Activated CD4-positive, CD25-positive, alpha-beta regulatory T cell treated with anti-CD3 and anti-CD28 coated beads, Interleukin-2, amount 50 U/mL, for 24 hours (primary cell): ENCODE data around the gene IL21R.
"Not testable (repeated sequence)": the region's sequence is repeated elsewhere in the genome, so short reads cannot be mapped to it uniquely, and the experiment has no call there.

ENCODE experiments used
- ATAC-seq, 2 donors: fragments of 150-1000 bp; cut with Tn5 transposase; one replicate each; pipeline ENCODE4 v1.10.0; 2021; ENCODE audit warnings: mild to moderate bottlenecking in 1 of 2, moderate library complexity in 1 of 2

Gene IL21R

GRCh38 chr16:27377666-27378485 is 24.1 kb upstream of the IL21R start:
- peak in 1 of 2 donors; percentile 16 for ATAC-seq

DNA sequence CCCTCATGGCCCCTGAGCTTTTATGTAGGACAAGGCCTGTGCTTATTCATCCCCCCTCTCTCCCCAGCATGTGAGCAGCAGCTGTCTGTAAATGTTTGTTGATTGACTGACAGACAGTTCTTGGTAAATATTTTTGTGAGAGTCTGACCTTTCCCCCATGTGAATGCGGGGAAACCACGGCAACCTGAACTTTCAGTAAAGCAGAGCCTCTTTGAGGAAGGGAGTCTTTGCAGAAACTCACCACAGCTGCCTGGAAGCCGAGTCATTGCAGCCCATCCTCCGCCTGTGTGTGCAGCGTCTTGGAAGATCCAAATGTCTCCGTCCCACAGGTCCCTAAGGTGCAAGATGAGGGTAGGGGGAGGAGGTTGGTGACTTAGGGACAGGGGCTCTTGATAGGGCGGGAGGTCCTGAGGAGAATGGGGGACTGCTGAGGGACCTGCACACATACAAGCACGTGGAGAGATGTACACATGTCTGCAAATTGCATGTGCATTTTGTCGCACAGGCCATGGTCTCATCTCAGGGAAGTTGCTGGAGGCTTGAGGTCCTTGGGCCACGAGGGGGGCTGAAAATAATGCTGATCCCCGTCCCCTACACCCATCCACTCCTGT is 23.0 kb upstream of the IL21R start:
- peak; percentile 14 to 27 for ATAC-seq

DNA sequence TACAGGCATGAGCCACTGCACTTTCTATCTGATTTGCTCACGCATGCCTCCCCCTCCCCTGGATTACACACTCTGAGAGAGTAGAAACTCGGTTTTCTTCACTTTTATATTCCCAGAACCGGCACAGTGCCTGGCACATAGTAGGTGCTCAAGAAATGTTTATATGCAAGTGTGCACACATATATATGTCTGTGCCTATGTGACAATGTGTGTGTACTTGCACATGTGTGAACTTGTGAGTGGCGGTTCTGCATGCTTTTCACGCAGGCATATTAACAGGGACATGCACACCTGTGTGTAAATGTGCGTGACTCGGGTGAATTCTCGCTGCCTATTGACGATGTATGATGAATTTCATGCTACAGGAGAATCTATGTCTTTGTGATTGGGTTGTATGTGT is 22.1 kb upstream of the IL21R start:
- no peak for ATAC-seq

GRCh38 chr16:27381236-27381635 is 20.7 kb upstream of the IL21R start:
- no peak for ATAC-seq

GRCh38 chr16:27381974-27382855 is 19.8 kb upstream of the IL21R start:
- ATAC-seq: no peak

- no peak for ATAC-seq
Observed at GRCh38 chr16:27383556-27384243, 18.3 kb upstream of the IL21R start.

DNA sequence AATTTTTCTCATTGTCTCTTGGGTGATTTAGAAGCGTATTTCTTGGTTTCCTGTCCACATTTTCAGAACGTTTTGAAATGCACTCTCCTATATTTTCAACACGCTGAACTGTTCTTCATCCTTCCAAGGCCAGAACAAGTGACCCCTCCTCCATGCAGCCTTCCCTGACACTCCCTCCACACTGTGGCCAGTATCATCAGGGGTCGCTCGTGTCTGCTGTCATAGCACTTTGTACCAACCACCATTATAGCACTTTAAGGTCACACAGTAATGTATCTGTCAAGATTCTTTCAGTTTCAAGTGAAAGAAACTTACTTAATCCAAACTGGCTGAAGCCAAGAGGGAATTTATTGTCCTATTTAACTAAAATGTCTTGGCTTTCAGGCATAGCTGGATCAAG is 17.5 kb upstream of the IL21R start:
- no peak for ATAC-seq

DNA sequence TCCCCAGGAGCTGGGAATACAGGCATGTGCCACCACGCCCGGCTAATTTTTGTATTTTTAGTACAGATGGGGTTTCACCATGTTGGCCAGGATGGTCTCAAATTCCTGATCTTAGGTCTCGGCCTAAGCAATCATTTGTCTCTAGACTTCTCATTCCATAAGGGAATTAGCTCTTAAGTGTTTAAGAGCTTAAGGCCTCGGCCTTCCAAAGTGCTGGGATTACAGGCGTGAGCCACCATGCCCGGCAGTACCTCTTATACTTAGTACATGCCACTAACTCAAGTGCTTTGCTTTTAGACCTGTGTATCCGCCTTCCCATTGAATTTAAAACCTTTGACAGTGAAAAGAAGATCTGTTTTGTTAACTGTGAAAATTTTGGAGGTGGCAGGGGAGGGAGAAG is 16.6 kb upstream of the IL21R start:
- no peak for ATAC-seq

- ATAC-seq: no peak
Observed at GRCh38 chr16:27386674-27387073, 15.3 kb upstream of the IL21R start.

- peak; percentile 95 to 97 for ATAC-seq
Observed at GRCh38 chr16:27387724-27388123, 14.2 kb upstream of the IL21R start.

DNA sequence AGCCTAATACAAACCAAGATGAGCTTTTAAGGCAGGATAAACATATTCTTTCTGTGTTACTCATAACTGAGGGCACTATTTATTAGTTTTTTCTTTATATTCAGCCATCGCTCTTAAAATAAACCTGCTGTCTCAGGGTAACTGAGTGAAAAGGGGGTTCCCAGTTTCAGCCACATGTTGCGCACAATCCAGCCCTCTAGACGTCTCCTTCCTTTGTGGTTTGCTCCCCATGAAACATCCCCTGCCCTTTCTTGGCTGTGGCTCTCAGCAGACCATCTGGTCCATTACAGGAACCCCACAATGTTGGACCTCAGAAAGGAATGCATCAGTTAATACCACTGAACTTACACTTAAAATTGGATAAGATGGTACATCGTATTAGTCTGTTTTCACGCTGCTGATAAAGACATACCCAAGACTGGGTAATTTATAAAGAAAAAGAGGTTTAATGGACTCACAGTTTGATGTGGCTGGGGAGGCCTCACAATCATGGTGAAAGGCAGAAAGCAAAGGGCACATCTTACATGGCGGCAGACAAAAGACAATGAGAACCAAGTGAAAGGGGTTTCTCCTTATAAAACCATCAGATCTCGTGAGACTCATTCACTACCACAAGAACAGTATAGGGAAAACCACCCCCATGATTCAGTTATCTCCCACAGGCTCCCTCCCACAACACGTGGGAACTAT is 12.6 kb upstream of the IL21R start:
- no peak for ATAC-seq

DNA sequence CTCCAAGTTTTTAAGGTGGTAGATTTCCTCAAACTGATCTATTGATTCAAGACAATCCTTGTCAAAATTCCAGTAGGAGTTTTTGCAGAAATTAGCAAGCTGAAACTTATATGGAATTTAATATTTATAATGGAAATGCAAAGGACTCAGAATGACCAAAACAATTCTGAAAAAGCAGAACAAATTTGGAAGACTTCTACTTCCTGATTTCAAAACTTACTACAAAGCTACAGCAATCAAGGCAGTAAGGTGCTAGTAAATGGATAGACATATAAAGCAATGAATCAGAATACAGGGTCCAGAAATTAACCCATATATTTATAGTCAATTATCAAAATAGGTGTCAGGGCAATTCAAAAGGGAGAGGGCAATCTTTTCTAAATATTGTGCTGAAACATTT is 11.8 kb upstream of the IL21R start:
- no peak for ATAC-seq

DNA sequence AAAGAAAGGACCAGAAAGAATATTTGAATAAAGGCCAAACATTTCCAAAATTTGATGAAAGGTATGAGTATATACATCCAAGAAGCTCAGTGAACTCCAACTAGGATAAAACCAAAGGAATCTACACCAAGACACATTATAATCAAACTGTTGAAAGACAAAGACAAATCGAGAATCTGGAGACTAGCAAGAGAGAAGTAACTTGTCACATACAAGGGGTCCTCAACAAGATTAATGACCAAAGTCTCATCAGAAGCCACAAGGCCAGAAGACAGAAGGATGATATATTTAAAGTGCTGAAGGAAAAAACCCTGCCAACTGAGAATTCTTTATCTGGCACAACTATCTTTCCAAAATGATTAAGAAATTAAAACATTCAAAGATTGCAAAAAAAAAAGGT is 9.3 kb upstream of the IL21R start:
- ATAC-seq: no peak

GRCh38 chr16:27394516-27394915 is 7.5 kb upstream of the IL21R start:
- no peak for ATAC-seq

DNA sequence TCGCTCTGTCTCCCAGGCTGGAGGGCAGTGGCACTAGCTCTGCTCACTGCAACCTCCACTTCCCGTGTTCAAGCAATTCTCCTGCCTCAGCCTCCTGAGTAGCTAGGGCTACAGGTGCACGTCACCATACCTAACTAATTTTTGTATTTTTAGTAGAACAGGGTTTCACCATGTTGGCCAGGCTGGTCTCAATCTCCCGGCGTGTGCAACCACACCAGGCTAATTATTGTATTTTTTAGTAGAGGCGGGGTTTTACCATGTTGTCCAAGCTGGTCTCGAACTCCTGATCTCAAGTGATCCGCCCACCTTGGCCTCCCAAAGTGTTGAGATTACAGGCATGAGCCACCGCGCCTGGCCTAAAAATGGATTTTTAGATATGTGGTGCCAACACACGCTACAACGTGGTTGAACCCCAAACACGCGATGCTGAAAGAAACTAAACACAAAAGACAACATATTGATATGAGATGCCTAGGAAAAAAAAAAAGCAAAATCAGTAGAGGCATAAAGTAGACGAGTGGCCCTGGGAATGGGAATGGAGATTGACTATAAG is 3.6 kb upstream of the IL21R start:
- not testable (repeated sequence) for ATAC-seq

DNA sequence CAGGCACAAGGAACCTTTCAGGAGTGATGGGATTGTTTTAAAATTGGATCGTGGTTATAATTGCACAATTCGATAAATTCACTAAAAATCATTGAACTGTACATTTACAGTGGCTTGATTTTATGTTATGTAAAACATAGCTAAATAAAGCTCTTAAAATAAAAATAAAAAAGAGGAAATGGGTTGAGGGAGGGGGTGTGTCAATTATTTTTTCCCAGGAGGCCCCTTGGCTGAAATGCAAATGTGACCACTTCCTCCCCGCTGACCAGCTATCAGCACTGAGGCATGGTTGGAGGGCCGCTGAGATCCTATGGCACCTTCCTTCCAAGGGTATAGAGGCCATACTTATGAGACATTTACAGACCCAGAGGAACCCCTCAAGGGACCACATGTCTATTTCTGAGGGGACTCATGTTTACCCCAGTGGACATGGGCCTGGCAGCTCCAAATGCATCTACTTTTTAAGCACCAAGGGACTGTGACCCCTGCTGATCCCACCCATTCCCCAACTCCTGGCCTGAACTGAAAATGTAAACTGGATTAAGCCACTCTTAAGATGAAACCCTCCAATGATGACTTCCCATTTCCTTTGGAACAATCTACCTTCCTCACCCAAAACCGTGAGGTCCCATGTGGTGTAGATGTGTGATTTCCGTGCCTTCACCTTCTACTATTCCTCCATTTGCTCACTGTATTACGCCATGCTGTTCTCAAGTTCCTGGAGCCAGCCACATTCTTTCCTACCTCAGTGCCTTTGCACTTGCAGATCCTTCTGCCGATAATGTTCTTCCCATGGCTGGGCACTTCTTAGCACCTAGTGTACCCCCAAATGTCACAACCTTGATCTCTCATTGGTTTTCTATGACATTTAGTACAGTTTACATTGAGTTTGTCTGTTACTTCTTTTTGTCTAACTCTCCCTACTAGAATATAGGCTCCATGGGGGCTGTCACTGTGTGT is 2.8 kb upstream of the IL21R start:
- no peak for ATAC-seq

GRCh38 chr16:27399969-27400368 is 2.0 kb upstream of the IL21R start:
- ATAC-seq: no peak

DNA sequence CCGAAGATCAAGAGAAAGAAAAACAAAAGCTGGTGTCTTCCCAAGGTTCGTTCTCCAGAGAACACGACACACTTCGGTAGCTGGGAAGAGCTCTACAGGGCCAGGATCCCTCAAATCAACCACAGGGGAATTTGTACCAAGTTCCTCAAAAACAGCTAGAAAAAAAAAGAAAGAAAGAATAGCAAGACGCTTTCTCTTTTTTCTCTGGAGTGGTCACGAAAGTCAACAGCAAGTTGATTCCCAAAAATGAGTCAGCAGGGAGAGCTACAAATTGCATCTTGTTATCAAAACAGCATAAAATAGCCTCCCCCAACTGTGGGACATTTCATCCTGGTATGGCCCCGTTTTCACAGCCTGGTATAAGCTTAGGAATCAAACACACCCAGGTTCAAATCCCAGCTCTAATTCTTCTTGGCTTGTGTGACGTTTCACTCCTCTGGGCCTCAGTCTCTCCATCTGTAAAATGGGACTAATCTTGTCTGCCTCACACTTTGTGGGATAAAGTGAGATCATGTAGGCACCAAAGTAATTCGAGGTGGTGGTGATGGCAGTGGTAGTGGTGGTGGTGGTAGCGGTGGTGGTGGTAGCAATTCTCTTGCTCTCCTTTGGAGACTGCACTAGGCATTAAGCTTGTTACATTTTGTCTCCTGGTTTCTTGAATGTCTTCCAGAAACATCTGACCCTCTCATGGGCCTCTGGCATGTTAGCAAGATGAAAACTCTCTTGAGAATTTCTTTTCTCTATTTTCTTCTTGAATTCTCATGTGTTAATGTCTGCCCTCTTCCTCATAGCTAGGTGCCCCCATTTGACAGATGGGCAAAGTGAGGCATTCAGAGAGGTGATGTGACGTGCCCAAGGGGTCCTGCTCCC is 988 bp upstream of the IL21R start:
- ATAC-seq: no peak

- ATAC-seq: no peak
Observed at GRCh38 chr16:27402569-27402963, 592 bp downstream of the IL21R start.
